ENCODE measurements around the gene CCDC85B. TPM values are rescaled to one million over a fixed set of nuclear protein-coding genes. Genes with fewer than 3 reads are reported as not detected.

CCDC85B gene
- total and polyA plus RNA-seq, 2 of the 13 experiments (the other 11 are each of a cell fraction or from before 2014, with no cell fraction given) = 8.2 to 19.5 TPM

GRCh38 chr11:65844231-65844872 is 46.1 kb upstream of the CCDC85B start (continued):
- TF ChIP-seq ZBTB43 (CRISPR knock-in tag; conservative IDR thresholded peaks at IDR 0.05) = no peak
- no peak for TF ChIP-seq RFX5 (IDR thresholded peaks at IDR 0.05; ENCODE audit: low read depth, low read length)
- no peak for TF ChIP-seq MTF2 (CRISPR knock-in tag; IDR thresholded peaks at IDR 0.05; ENCODE audit: borderline replicate concordance)
- TF ChIP-seq TBX3 (IDR thresholded peaks at IDR 0.05; ENCODE audit: borderline replicate concordance) = no peak
- TF ChIP-seq ARHGAP35 (CRISPR knock-in tag; IDR thresholded peaks at IDR 0.05; ENCODE audit: borderline replicate concordance) = no peak
- TF ChIP-seq ZBTB21 (CRISPR knock-in tag; IDR thresholded peaks at IDR 0.05) = no peak
- TF ChIP-seq ZNF136 (CRISPR knock-in tag; IDR thresholded peaks at IDR 0.05; ENCODE audit: low read depth) = no peak
- no peak for TF ChIP-seq KAT8 (CRISPR knock-in tag; IDR thresholded peaks at IDR 0.05)
- no peak for TF ChIP-seq DBP (CRISPR knock-in tag; IDR thresholded peaks at IDR 0.05; ENCODE audit: not compliant biosample characterization)
- peak; percentile 68; the same call in 1 of the 2 replicates for TF ChIP-seq ZMYM3 (CRISPR knock-in tag; IDR thresholded peaks at IDR 0.05)
- peak; percentile 41 for TF ChIP-seq FOXA3 (CRISPR knock-in tag; IDR thresholded peaks at IDR 0.05)
- no peak for TF ChIP-seq ZNF468 (CRISPR knock-in tag; IDR thresholded peaks at IDR 0.05)
- no peak for TF ChIP-seq NBN (conservative IDR thresholded peaks at IDR 0.05)
- no peak for TF ChIP-seq ZNF331 (CRISPR knock-in tag; IDR thresholded peaks at IDR 0.05)
- peak; percentile 42; the same call in 1 of the 2 replicates for TF ChIP-seq PHF21A (CRISPR knock-in tag; IDR thresholded peaks at IDR 0.05)
- no peak for TF ChIP-seq PCBP2 (optimal IDR thresholded peaks at IDR 0.05; ENCODE audit: low read depth, low read length, poor library complexity, severe bottlenecking)
- no peak for TF ChIP-seq ATF2 (CRISPR knock-in tag; IDR thresholded peaks at IDR 0.05)
- peak; percentile 64; the same call in 1 of the 2 replicates for TF ChIP-seq ZNF460 (CRISPR knock-in tag; IDR thresholded peaks at IDR 0.05; ENCODE audit: borderline replicate concordance)
- TF ChIP-seq MTERF4 (CRISPR knock-in tag; IDR thresholded peaks at IDR 0.05) = no peak
- no peak for TF ChIP-seq KDM3A (CRISPR knock-in tag; IDR thresholded peaks at IDR 0.05; ENCODE audit: low read depth)
- no peak for TF ChIP-seq IKZF1 (IDR thresholded peaks at IDR 0.05)
- TF ChIP-seq DPF2 (CRISPR knock-in tag; IDR thresholded peaks at IDR 0.05; ENCODE audit: borderline replicate concordance, low read depth) = no peak
- no peak; the same call in 1 of the 2 replicates for TF ChIP-seq KDM6A (CRISPR knock-in tag; IDR thresholded peaks at IDR 0.05; ENCODE audit: low read depth)
- no peak for TF ChIP-seq HCFC1 (IDR thresholded peaks at IDR 0.05; ENCODE audit: low read depth, low read length)
- TF ChIP-seq ZBTB7A (CRISPR knock-in tag; IDR thresholded peaks at IDR 0.05) = no peak
- TF ChIP-seq ZSCAN31 (CRISPR knock-in tag; IDR thresholded peaks at IDR 0.05; ENCODE audit: low read depth) = no peak
- TF ChIP-seq ISL2 (CRISPR knock-in tag; IDR thresholded peaks at IDR 0.05) = no peak; the same call in 1 of the 2 replicates
- no peak for TF ChIP-seq THAP7 (CRISPR knock-in tag; IDR thresholded peaks at IDR 0.05)

Data from HepG2 (cell line).